Transverse colon (tissue), 4 donors: Measurements from ENCODE around the gene RIPOR1. TPM values are rescaled to one million over a fixed set of nuclear protein-coding genes. Genes with fewer than 3 reads are reported as not detected.
A peak's percentile ranks its signal among the peaks of the same experiment; 100 is the strongest.

Experiments
- DNase-seq: peaks from one replicate; pipeline ENCODE4 v3.0.0-alpha.2; 2019
- H3K27ac ChIP-seq, 4 donors: fragments of 200-600 bp; sonication (generic); 2 replicates each; pipeline ENCODE4 v1.5.1; 2016 to 2018; ENCODE audit warnings: inconsistent platforms in 4 of 4
- H3K27me3 ChIP-seq: fragments of 200-600 bp; sonication (generic); 2 replicates; pipeline ENCODE4 v1.5.1; 2017; ENCODE audit warnings: inconsistent platforms
- H3K36me3 ChIP-seq, 4 donors: fragments of 200-600 bp; sonication (generic); 2 replicates each; pipeline ENCODE4 v1.5.1; 2017 to 2019; ENCODE audit warnings: inconsistent platforms in 4 of 4
- H3K4me1 ChIP-seq, 4 donors: fragments of 200-600 bp; sonication (generic); 2 replicates each; pipeline ENCODE4 v1.5.1; 2017 to 2020; ENCODE audit warnings: inconsistent platforms in 4 of 4
- H3K4me3 ChIP-seq, 4 donors: fragments of 200-600 bp; sonication (generic); 1 replicate in 1 of 4; 2 replicates in 3 of 4; pipeline versions ENCODE4 v1.5.1 to v1.6.1; 2017 to 2019; ENCODE audit warnings: inconsistent platforms in 4 of 4
- H3K9me3 ChIP-seq, 2 donors: fragments of 200-600 bp; sonication (generic); 2 replicates each; pipeline ENCODE4 v1.5.1; 2017 to 2019; ENCODE audit warnings: inconsistent platforms in 2 of 2
- EP300 ChIP-seq: sonication (generic); formaldehyde crosslinking; IDR thresholded peaks from one replicate; pipeline ENCODE4 v1.6.1; 2017; ENCODE audit warnings: antibody characterized with exemption, low read depth
- POLR2A ChIP-seq: fragments of 450-650 bp; IDR thresholded peaks from one replicate; pipeline ENCODE4 v1.6.1; 2016; ENCODE audit warnings: antibody characterized with exemption, mild to moderate bottlenecking, moderate library complexity
- POLR2AphosphoS5 ChIP-seq, 3 donors: sonication (generic); formaldehyde crosslinking; IDR thresholded peaks; one replicate each; pipeline ENCODE4 v1.6.1; 2016; ENCODE audit warnings: antibody characterized with exemption in 3 of 3
- WGBS, 2 donors: methylation state at CpG; one replicate each; pipeline ENCODE4 v1.1.5; 2018; ENCODE audit warnings: low coverage in 1 of 2; 5-methylcytosine and 5-hydroxymethylcytosine counted together
- in situ Hi-C, 4 donors: fragments of 200-750 bp; cut with MboI; loops; one replicate each; pipeline versions ENCODE4 v1.15.0 to v1.15.1; 2017; ENCODE audit warnings: low sequenced_read_pairs in 3 of 4, low pct_ligation_motif_present in 1 of 4, low pct_unique_long_range_greater_than_20kb in 1 of 4
- intact Hi-C: fragments of 100-400 bp; cut with DNase I; formaldehyde crosslinking; loops from one replicate; pipeline ENCODE4 v1.15.1; 2023; ENCODE audit warnings: low total_unique reads
- total RNA-seq, 4 donors: library from RNA; depleted of rRNA; stranded (reverse); fragments of >200 nt; gene quantifications; one replicate each; pipeline ENCODE4 v1.1.0, GENCODE V29; 2016
- TF ChIP-seq, protein P1 (sequence below), 5 experiments: fragments of 200-600 bp in 3 of 5; fragments of 450-650 bp in 2 of 5; sonication (generic) in 3 of 5; IDR thresholded peaks; 1 replicate in 2 of 5; 2 replicates in 3 of 5; pipeline ENCODE4 v1.5.1; 2016 to 2017; ENCODE audit warnings: antibody characterized with exemption in 5 of 5, inconsistent platforms in 3 of 5, mild to moderate bottlenecking in 2 of 5, moderate library complexity in 1 of 5

The RIPOR1 gene
- total RNA-seq, 4 donors from 2014 or later, result 11.2 to 141 (median 24.1) TPM

GRCh38 chr16:67548265-67549126 is 19.9 kb downstream of the RIPOR1 start:
- in situ Hi-C loops, result no loop called here
- peak overlapping the region; percentile 39 to 78 (median 63) for H3K27ac ChIP-seq
- DNase-seq, result no peak

GRCh38 chr16:67549240-67549639 is 20.6 kb downstream of the RIPOR1 start:
- intact Hi-C loops (loop anchor here (5.0 kb wide), 1 partner anchor 93 kb away; no protein-coding TSS in a partner anchor), in situ Hi-C loops (no loop called here)
- Histone ChIP-seq H3K27me3 (no peaks in the 10 kb centered on the region), H3K36me3 (no peaks in the 10 kb centered on the region), H3K9me3 (no peaks in the 10 kb centered on the region), H3K4me3 (no peak overlapping the region), H3K4me1 (peaks cover 13 to 23% (median 21%) of the 10 kb centered on the region in 4 donors), H3K27ac (no peak overlapping the region)
- TF ChIP-seq EP300 (no peak), POLR2A (no peak), POLR2AphosphoS5 (IDR thresholded peaks at IDR 0.05) (no peak)
- TF ChIP-seq, protein P1, sequence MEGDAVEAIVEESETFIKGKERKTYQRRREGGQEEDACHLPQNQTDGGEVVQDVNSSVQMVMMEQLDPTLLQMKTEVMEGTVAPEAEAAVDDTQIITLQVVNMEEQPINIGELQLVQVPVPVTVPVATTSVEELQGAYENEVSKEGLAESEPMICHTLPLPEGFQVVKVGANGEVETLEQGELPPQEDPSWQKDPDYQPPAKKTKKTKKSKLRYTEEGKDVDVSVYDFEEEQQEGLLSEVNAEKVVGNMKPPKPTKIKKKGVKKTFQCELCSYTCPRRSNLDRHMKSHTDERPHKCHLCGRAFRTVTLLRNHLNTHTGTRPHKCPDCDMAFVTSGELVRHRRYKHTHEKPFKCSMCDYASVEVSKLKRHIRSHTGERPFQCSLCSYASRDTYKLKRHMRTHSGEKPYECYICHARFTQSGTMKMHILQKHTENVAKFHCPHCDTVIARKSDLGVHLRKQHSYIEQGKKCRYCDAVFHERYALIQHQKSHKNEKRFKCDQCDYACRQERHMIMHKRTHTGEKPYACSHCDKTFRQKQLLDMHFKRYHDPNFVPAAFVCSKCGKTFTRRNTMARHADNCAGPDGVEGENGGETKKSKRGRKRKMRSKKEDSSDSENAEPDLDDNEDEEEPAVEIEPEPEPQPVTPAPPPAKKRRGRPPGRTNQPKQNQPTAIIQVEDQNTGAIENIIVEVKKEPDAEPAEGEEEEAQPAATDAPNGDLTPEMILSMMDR (IDR thresholded peaks at IDR 0.05), result no peak
- WGBS, 2 donors, result 84 to 87% methylated on average over 3 to 4 of the region's 4 CpGs
- no peak for DNase-seq

More at GRCh38 chr16:67548265-67549126, 19.9 kb downstream of the RIPOR1 start:
- intact Hi-C loops, result loop anchor here (5.0 kb wide), 1 partner anchor 94 kb away; no protein-coding TSS in a partner anchor
- no peaks in the 10 kb centered on the region for H3K9me3 ChIP-seq
- H3K36me3 ChIP-seq, result no peaks in the 10 kb centered on the region
- no peak for TF ChIP-seq POLR2A
- H3K27me3 ChIP-seq, result no peaks in the 10 kb centered on the region
- H3K4me1 ChIP-seq, result peaks cover 13 to 23% (median 21%) of the 10 kb centered on the region in 4 donors
- WGBS, 2 donors, result 80 to 86% methylated on average over 1 to 4 of the region's 4 CpGs
- no peak overlapping the region for H3K4me3 ChIP-seq

GRCh38 chr16:67549936-67550335 is 21.3 kb downstream of the RIPOR1 start:
- in situ Hi-C loops, result loop anchor here in 3 of 4 donors (10.0 to 25.0 kb wide), 2 partner anchors 95 to 112 kb away; partner anchors contain the start of genes ACD (in 2 of the 3), C16orf86 (in 2 of the 3), ENKD1 (in 2 of the 3) and PARD6A (in 2 of the 3)
- no peak for DNase-seq

DNA sequence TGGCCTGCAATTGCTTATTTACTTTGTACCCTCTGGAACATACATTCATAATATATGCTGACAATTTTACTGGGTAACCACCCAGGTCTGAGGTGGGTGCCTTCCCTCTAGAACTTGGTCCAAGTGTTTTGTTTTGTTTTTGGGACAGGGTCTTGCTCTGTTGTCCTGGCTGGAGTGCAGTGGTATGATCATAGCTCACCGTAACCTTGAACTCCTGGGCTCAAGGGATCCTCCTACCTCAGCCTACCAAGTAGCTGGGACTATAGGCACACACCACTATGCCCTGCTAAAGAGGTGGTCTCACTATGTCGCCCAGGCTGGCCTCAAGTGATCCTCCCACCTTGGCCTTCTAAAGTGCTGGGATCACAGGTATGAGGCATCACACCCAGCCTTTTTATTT is 22.5 kb downstream of the RIPOR1 start:
- 91% methylated on average over 2 of the region's 2 CpGs; no CpG with 5 or more reads in 1 of the 2 donors for WGBS, 2 donors
- in situ Hi-C loops, result loop anchor here in 3 of 4 donors (10.0 to 25.0 kb wide), 2 partner anchors 94 to 111 kb away; partner anchors contain the start of genes ACD (in 2 of the 3), C16orf86 (in 2 of the 3), ENKD1 (in 2 of the 3) and PARD6A (in 2 of the 3)
- peaks cover 13 to 28% (median 21%) of the 10 kb centered on the region in 4 donors for H3K4me1 ChIP-seq
- no peaks in the 10 kb centered on the region for H3K9me3 ChIP-seq
- no peak for DNase-seq
- TF ChIP-seq, protein P1 (IDR thresholded peaks at IDR 0.05), result no peak
- TF ChIP-seq POLR2A (no peak), POLR2AphosphoS5 (IDR thresholded peaks at IDR 0.05) (no peak), EP300 (no peak)
- intact Hi-C loops, result no loop called here
- H3K36me3 ChIP-seq, result no peaks in the 10 kb centered on the region
- no peaks in the 10 kb centered on the region for H3K27me3 ChIP-seq
- no peak overlapping the region for H3K4me3 ChIP-seq
- no peak overlapping the region for H3K27ac ChIP-seq

More at GRCh38 chr16:67549936-67550335, 21.3 kb downstream of the RIPOR1 start:
- Histone ChIP-seq H3K36me3 (no peaks in the 10 kb centered on the region), H3K4me1 (peaks cover 13 to 23% (median 21%) of the 10 kb centered on the region in 4 donors), H3K27me3 (no peaks in the 10 kb centered on the region), H3K27ac (no peak overlapping the region), H3K4me3 (no peak overlapping the region), H3K9me3 (no peaks in the 10 kb centered on the region)
- intact Hi-C loops, result loop anchor here (5.0 kb wide), 1 partner anchor 92 kb away; no protein-coding TSS in a partner anchor
- TF ChIP-seq, protein P1 (IDR thresholded peaks at IDR 0.05), result no peak
- no peak for TF ChIP-seq POLR2AphosphoS5 (IDR thresholded peaks at IDR 0.05)
- no peak for TF ChIP-seq POLR2A
- no peak for TF ChIP-seq EP300
- 80 to 81% methylated on average over 1 of the region's 1 CpG for WGBS, 2 donors
